Liver (tissue), 3 donors: ENCODE results near the gene PNPT1.

Experiments used
- CTCF ChIP-seq: fragments of 150-350 bp; IDR thresholded peaks from 2 replicates; pipeline ENCODE4 v1.5.1; 2017; ENCODE audit warnings: improper control_type of control experiment, low read depth, low read length; ENCODE audit not compliant: missing input control
- EGR1 ChIP-seq, 2 donors: IDR thresholded peaks; 2 replicates each; pipeline ENCODE4 v1.6.1; 2016 to 2018; ENCODE audit warnings: antibody characterized with exemption in 2 of 2, low read depth in 2 of 2
- JUND ChIP-seq, 2 donors: IDR thresholded peaks; 2 replicates each; pipeline ENCODE4 v1.6.1; 2016; ENCODE audit warnings: antibody characterized with exemption in 2 of 2
- RXRA ChIP-seq, 2 donors: IDR thresholded peaks; 2 replicates each; pipeline ENCODE4 v1.6.1; 2017 to 2018; ENCODE audit warnings: antibody characterized with exemption in 2 of 2, mild to moderate bottlenecking in 1 of 2
- TAF1 ChIP-seq: conservative IDR thresholded peaks from 2 replicates; pipeline ENCODE4 v1.6.1; 2016; ENCODE audit warnings: antibody characterized with exemption, mild to moderate bottlenecking
- TF ChIP-seq, protein P1 (sequence below): IDR thresholded peaks from 2 replicates; pipeline ENCODE4 v1.6.1; 2016; ENCODE audit warnings: antibody characterized with exemption
- donor health status: healthy.
- donor health status: healthy.

DNA sequence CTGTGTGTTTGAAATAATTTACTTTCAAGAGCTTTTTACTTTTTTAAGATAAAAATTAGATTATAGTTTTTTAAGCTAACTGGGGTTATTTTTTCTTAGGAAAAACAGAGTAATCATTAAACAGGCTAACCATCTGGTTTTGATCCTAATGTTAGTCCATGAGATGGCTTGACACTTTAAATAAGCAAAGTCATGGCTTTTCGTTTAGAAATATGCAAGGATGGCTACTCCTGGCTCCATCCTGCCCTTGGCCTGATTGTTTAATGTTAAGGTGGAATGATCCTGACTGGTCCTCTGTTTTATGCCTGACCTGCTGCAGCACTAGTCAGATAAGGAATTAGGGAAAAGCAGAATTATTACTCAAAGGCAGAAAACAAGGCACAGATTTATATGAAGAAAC is 39.7 kb upstream of the PNPT1 start:
- TF ChIP-seq CTCF (no peak), TAF1 (no peak), JUND (IDR thresholded peaks at IDR 0.05) (no peak), EGR1 (IDR thresholded peaks at IDR 0.05; ENCODE audit: low read depth in 2 of 2) (no peak), RXRA (IDR thresholded peaks at IDR 0.05) (no peak)
- TF ChIP-seq, protein P1, sequence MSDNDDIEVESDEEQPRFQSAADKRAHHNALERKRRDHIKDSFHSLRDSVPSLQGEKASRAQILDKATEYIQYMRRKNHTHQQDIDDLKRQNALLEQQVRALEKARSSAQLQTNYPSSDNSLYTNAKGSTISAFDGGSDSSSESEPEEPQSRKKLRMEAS = no peak
